ENCODE results near the gene SELENOT.
"Not testable (repeated sequence)": the region's sequence is repeated elsewhere in the genome, so short reads cannot be mapped to it uniquely, and the experiment has no call there.

The SELENOT gene, protein sequence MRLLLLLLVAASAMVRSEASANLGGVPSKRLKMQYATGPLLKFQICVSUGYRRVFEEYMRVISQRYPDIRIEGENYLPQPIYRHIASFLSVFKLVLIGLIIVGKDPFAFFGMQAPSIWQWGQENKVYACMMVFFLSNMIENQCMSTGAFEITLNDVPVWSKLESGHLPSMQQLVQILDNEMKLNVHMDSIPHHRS

GRCh38 chr3:150603153-150603979, at the start of gene SELENOT:
TSS of gene SELENOT (plus strand) at chr3:150603321. CDS start at chr3:150603363, 42 bp downstream.
- DNase-seq, result peak; percentile 96

DNA sequence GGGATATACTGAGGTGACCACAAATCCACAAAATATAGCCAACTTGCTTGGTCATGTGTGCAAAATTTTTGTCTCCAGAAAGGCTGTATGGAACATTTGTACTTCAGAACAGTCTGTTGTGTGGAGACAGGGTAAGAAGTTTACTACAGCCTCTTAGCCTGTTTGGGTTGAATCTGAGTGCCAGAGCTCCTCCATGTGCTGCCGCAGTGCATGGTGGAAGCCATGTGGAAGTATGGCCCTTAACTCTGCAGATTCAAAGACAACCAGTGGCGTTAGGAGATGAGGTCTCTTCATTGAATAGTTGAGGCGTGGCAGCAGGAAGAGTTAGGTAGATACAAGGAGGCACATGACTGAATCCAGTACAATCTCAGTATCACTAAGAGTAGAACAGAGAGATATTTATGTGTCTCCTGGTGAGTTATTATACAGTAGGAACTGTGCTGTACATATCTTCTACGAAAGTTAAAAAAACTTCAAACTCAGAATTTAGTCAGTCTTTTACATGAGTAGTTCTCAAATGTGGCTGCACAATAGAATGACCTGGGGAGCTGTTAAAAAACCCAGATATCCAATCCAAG, 47.2 kb upstream of the SELENOT start:
- DNase-seq, result no peak

- no peak for DNase-seq
Observed at GRCh38 chr3:150556792-150557191, 46.3 kb upstream of the SELENOT start.

DNA sequence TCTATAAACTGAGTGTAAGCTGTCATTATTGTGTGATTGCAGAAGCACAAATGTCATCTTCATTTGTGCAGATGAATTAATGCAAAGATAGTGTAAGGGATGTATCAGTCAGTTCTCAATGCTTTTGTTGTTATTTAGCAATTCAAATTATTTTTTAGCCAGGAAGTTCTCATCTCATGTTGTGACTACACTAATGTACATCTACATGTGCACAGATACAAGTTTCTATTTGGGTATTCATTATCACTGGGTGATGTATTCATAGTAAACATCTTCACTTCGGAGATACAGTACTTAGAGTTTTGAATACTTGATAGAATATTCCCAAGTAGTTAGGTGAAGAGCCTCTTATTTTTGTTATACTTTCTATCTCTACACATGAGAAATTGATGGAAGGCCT, 45.4 kb upstream of the SELENOT start:
- no peak for DNase-seq

DNA sequence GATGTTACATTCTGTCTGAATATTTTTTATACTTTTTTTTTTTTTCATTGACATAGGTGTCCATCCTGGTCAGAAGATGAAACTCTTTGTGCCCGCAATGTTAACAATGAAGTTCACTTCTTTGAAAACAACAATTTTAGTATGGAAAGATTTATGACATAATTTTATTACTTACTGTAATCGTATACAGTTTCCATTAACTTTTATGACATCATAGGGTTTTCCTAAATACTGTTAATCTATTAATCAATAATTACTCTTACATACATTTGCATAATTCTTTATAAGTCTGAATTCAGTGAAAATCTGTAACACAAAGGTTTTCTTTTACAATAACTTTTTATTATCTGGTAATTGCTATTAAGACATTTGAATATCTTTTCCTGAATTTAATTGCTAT, 38.9 kb upstream of the SELENOT start:
- DNase-seq, result no peak

DNA sequence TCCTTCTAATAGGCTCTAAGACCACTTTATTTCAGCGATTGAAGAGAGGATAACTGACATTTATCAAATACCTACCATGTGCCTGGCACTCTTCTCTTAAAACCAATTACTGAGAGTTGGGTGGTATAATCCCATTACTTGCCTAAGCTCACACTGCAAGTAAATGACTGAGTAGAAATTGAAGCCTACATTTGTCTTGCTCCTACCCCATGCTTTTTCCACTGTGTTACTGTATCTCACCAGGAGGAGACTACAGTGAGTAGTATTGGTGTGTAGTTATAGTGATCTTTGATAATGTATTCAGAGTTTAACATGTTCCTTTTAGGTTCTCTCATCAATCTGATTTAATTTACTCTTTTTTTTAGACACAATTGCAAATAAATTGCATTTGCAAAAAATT, 35.8 kb upstream of the SELENOT start:
- DNase-seq, result no peak

DNA sequence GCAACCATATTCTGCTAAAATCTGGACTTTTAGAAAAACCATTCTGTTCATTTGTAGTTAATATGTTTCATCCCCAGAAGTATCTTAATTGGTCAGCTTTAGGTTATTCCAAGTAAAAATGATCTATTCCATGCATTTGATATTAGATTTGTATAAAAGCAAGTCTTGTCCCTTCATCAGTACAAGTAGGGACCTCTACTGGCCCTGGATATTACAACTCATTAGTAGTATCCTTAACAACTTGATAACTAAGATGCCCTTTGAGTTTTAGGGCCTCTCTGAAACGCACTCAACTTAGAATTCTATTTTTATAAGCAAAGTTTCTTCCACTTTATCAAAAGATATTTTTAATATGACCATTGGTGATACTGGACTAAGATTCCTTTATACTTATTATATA, 25.3 kb upstream of the SELENOT start:
- peak in 1 of 2 experiments; percentile 38 for DNase-seq

DNA sequence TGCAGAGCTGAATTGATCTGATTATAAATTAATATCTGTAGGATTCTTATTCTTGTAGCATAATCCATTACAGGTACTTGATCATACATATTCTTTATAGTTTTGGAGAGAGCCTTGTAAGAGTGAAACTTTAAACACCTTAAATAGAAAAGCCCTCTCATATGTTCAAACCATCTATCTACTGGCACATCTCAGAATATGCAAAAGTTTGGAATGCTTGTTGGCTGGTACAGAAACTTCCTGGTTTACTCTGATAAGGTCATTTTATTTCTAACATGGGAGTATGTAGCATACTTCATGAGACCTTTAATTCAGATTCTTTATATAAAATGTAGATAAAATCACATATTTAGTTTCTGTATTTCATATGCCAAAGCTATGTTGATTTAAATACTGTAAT, 21.9 kb upstream of the SELENOT start:
- DNase-seq, result no peak

- no peak for DNase-seq
Observed at GRCh38 chr3:150582620-150583019, 20.5 kb upstream of the SELENOT start.

- no peak for DNase-seq
Observed at GRCh38 chr3:150583028-150583427, 20.1 kb upstream of the SELENOT start.

- no peak for DNase-seq
Observed at GRCh38 chr3:150588027-150588830, 14.9 kb upstream of the SELENOT start.

GRCh38 chr3:150589759-150590158, 13.4 kb upstream of the SELENOT start:
- DNase-seq, result no peak

DNA sequence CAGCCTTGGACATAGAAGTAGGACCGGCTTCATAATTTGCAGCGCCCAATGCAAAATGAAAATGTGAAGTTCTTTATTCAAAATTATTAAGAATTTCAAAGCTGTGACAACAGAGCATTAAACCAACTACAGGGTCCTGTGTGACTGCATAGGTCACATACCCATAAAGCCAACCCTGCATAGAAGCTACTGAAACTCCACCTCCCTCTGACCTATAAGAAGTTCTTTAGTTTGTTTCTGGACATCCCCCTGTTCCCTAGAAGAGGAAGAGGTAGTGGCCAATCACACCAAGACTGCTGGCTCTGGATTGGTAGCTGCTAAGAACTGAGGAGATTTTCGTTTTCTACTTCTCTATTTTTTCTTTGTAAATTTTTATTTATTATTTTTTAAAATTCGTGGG, 9.0 kb upstream of the SELENOT start:
- no peak for DNase-seq

DNA sequence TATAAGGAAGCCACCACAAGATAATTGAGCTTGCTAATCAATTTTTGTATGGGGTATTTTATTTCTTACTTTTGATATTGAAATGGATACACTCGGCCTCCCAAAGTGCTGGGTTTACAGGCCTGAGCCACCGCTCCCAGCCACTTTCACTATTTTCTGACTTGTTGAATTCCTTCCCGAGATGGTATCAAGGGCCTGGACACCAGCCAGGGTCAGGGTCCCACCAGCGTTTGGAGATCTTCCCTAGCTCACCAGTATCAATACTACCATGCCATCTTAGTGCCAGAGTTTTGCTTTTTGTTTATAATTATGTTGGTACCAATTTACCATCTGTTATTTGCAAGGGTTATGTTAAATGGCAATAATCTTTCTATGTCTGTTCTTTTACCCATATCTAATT, 5.5 kb upstream of the SELENOT start:
- DNase-seq, result no peak

DNA sequence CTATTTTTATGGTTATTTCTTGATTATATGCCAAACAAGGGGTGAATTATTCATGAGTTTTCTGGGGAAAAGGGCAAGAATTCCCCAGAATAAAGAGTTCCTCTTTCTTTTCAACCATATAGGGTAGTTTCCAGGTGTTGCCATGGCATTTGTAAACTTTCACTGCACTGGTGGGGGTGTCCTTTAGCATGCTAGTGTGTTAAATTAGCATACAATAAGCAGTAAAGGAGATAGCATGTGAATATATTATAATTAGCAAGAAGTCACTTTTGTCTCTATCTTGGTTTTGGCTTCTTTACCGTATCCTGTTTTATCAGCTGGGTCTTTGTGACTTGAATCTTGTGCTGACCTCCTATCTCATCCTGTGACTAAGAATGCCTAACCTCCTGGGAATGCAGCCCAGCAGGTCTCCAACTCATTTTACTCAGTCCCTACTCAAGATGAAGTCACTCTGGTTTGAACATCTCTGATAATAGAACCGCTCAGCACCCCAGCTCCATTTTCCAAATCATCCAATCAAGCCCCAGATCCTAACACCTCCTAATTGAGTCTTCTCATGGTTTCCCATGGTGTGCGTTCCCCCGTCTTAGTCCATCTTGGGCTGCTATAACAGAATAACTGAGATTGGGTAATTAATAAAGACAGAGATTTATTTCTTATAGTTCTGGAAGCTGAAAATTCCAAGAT, 3.4 kb upstream of the SELENOT start:
- DNase-seq, result no peak

DNA sequence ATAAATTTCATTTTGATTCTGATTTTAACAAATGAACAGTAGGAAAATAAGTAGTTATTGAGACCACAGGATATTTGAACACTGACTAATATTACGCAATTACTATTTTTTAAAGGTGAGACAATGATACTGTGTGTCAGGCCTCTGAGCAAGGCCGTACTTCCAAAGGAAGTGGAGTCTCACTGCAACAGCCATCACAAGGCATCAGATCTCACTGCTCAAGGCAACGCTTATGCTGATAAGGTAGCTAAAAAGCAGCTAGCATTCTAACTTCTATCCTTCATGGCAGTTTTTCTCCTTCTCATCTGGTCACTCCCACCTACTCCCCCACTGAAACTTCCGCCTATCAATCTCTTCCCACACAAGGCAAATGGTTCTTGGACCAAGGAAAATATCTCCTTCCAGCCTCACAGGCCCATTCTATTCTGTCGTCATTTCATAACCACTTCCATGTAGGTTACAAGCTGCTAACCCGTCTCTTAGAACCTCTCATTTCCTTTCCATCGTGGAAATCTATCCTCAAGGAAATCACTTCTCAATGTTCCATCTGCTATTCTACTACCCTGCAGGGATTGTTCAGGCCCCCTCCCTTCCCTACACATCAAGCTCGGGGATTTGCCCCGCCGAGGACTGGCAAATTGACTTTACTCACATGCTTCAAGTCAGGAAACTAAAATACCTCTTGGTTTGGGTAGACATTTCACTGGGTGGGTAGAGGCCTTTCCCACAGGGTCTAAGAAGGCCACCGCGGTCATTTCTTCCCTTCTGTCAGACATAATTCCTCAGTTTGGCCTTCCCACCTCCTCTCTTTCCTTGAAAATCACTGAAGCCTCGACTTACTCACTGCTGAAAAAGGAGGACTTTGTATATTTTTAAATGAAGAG, 2.2 kb upstream of the SELENOT start:
- not testable (repeated sequence) for DNase-seq

DNA sequence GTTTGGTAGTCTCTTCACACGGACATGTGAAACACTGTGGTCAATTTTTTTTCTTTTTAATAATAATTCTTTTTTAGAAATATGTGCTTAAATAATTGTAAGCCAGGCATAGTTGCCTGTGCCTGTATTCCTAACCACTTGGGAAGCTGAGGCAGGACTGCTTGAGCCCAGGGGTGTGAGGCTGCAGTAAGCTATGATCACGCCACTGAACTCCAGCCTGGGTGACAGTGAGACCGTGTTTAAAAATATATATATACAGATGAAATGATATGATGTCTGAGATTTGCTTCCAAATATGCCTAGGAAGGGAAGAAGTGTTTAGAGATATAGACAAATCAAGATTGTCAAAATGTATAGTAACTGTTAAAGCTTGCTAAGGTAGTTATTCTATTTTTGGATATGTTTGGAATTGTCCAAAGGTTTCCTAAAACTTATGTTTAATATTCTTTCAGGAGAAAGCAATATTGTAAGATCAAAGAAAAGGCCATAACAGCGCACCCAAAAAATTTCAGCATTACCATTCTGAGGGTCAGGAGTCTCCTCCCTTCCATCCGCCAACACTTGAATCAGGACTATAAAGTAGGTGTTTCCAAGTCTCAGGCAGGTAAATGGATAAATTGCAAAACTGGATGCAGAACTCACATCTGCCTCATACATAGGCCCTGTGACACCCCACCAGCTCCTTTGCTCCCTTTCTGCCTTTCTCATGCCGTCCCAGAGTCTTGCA, 532 bp upstream of the SELENOT start:
- DNase-seq, result no peak

DNA sequence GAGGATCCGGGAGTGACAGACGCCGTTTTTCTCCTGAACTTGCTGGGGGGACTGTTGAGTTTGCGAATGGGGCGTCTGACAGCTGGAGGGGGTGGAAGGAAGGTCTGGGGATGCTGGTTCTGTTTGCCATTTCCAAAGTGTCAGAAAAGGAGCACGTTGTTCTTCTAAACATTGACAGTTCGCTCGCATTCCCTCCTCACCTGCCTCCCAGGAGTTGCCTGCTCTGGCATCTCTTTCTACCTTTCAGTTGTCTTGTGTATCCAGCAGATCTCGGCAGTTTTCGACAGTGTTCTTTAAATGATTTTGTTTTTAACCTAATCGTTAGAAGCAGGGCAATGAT, 829 bp downstream of the SELENOT start:
- no peak for DNase-seq

DNA sequence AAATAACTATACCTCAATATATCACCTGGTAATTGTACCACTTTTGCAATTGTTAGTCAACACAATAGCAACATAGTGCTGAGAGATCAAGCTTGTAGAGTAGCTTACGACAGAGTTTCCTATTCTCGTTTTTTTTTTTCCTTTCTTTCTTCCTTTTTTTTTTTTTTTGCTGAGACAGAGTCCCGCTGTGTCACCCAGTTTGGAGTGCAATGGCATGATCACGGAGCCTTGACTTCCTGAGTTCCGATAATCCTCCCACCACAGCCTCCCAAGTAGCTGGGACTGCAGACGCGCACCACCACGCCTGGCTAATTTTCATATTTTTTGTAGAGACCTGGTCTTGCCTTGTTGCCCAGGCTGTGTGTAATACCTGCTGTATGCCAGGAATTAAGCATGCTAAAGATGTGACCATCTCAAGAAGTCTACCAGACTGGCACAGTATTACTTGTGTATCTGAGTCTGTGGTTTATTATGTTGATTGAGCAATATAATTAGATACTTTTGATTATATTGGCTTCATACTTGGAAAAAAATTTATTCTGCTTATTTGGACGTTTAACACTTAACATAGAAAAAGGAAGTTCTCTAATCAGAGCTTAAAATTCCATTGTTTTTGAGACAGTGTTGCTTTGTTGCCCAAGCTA, 3.0 kb downstream of the SELENOT start:
- peak; percentile 79 to 84 for DNase-seq

GRCh38 chr3:150607267-150608065, 4.3 kb downstream of the SELENOT start:
- no peak for DNase-seq

Measured in AML-193 (cell line).